Central memory CD8-positive, alpha-beta T cell (primary cell): ENCODE measurements around the gene POLE3.
A peak's percentile ranks its signal among the peaks of the same experiment; 100 is the strongest.
"Not testable (repeated sequence)": the region's sequence is repeated elsewhere in the genome, so short reads cannot be mapped to it uniquely, and the experiment has no call there.

Source experiments
- ATAC-seq: fragments of 150-1000 bp; cut with Tn5 transposase; replicated peaks from 2 replicates; pipeline ENCODE4 v1.10.0; 2022; ENCODE audit warnings: mild to moderate bottlenecking, moderate FRiP score, moderate number of reproducible peaks; ENCODE audit not compliant: poor library complexity, severe bottlenecking; ENCODE audit errors: extremely low read depth
- DNase-seq, 2 donors: peaks; one replicate each; pipeline ENCODE4 v3.0.0; 2021; ENCODE audit warnings: low spot score in 2 of 2
- H3K27ac Mint-ChIP-seq: one replicate; pipeline ENCODE4 v1.8.0; 2022; ENCODE audit warnings: low read depth, mild to moderate bottlenecking, moderate library complexity, mixed read lengths
- H3K27me3 Mint-ChIP-seq: one replicate; pipeline ENCODE4 v1.8.0; 2022; ENCODE audit warnings: mixed read lengths
- H3K36me3 Mint-ChIP-seq: one replicate; pipeline ENCODE4 v1.8.0; 2022; ENCODE audit warnings: mild to moderate bottlenecking, moderate library complexity, mixed read lengths; ENCODE audit not compliant: insufficient read depth
- H3K4me1 Mint-ChIP-seq: one replicate; pipeline ENCODE4 v1.8.0; 2022; ENCODE audit warnings: mixed read lengths
- H3K4me3 Mint-ChIP-seq: one replicate; pipeline ENCODE4 v1.8.0; 2022; ENCODE audit warnings: mild to moderate bottlenecking, moderate library complexity, mixed read lengths
- H3K9me3 Mint-ChIP-seq: one replicate; pipeline ENCODE4 v1.8.0; 2022; ENCODE audit warnings: mixed read lengths

The POLE3 gene

GRCh38 chr9:113379829-113380210 lies 30.7 kb downstream of the POLE3 start:
- not testable (repeated sequence) for DNase-seq, ATAC-seq, H3K27ac Mint-ChIP-seq, H3K27me3 Mint-ChIP-seq, H3K9me3 Mint-ChIP-seq, H3K4me3 Mint-ChIP-seq
- Mint-ChIP-seq H3K4me1 (peaks cover 10% of the 10 kb centered on the region), H3K36me3 (peaks cover 12% of the 10 kb centered on the region)

- peaks cover 12% of the 10 kb centered on the region for H3K4me1 Mint-ChIP-seq
- not testable (repeated sequence) for H3K4me3 Mint-ChIP-seq, H3K27me3 Mint-ChIP-seq, H3K36me3 Mint-ChIP-seq, DNase-seq, ATAC-seq, H3K27ac Mint-ChIP-seq, H3K9me3 Mint-ChIP-seq
These were observed 31.2 kb downstream of the POLE3 start for GRCh38 chr9:113379094-113379828.

DNA sequence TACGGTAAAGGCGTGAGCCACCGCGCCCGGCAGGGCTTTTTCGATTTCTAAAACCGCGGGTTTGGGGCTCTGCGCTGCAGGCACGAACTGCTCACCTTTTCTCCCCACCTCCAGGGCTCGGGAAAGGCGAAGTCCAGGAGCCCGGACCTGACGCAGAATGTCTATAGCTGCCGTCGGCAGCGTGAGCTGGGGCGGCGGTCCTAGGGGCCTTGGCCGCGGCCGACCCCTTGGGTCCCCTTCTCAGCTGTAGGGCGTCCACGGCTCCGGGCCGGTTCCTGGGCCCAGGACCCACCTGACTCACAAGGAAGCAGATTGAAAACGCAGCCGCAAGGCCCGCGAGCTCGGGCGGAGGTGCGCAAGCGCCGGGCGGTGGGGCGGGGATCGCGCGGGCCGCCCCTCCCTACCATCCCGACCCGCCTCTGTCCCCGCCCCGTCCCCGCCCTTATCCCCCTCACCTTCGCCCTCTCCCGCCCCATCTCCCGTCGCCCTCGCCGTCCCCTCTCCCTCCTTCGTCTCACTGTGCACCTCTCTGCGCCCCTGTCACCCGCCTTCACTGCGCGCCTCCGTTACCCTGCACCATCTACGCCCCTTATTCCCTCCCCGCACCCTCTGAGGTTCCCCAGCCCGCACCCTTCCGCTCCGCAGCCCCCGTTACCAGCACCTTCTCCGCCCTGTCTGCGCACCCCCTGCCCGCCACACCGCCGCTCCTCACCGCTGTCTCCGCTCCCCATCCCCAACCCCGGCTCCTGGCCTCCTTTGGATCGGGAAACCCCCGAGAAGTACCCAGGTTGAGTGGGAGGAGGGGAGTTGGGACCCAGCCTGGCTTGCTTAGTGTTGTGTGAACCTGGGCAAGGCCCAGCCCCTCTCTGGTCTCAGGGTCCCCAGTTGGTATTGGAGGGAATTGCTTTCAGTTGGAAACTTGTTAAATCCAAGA lies 33.6 kb downstream of the POLE3 start, which contains the start of gene HDHD3:
Gene HDHD3 (minus strand): TSS at position 353 of the 934 bp plus-strand sequence. CDS start 2,632 bp downstream, outside the sequence.
- peak within 1 kb of the TSS; percentile 55 for H3K27ac Mint-ChIP-seq
- H3K4me1 Mint-ChIP-seq = peaks cover 12% of the 10 kb centered on the region
- H3K27me3 Mint-ChIP-seq = no peaks in the 10 kb centered on the region
- ATAC-seq (peak; percentile 84), DNase-seq (peak; percentile 58 to 66)
- H3K36me3 Mint-ChIP-seq = peaks cover 13% of the 10 kb centered on the region
- no peaks in the 10 kb centered on the region for H3K9me3 Mint-ChIP-seq
- H3K4me3 Mint-ChIP-seq = peak within 1 kb of the TSS; percentile 81

DNA sequence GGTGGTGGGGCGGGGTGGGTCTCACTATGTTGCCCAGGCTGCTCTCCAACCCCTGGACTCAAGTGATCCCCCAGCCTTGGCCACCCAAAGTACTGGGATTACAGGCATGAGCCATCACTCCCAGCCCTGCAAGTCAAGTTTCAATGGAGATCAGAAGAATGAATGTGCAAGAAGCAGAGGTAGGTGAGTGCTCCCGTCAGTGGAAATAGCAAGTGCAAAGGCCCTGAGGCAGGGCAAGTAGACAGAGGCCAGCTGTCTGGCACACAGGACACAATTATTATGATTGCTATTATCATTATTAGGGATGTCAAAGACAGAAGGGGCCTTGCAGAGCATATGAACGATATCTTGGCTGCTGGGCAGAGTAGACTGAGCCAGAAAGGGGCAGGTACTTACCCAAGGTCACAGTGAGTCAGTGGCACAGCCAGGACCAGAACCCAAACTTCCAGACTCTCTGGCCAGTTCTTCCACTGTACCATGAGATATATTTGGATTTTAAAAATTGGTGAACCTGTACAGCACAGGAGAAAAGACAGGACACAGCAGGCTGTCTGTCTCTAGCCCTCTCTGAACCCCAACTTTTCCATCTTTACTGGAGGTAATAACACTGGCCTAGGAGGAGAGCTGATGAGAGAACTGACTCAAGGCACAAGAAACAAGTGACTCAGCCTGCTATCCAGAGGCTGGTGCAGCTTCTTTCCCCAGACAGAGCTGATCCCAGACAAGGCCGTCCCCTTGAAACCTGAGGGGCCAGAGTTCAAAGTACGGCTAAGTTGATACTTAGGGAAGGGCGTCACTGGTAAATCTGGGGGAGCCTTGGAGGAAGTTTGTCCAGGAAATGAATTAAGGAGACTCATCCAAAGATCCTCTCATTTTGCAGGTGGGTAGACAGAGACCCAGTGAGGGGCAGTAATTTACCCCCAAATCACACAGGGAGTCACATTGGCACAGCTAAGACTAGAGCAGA lies 35.1 kb downstream of the POLE3 start:
- DNase-seq (no peak), ATAC-seq (no peak)
- peaks cover 12% of the 10 kb centered on the region for H3K4me1 Mint-ChIP-seq
- H3K9me3 Mint-ChIP-seq = no peaks in the 10 kb centered on the region
- H3K27me3 Mint-ChIP-seq = no peaks in the 10 kb centered on the region
- H3K36me3 Mint-ChIP-seq = peaks cover 13% of the 10 kb centered on the region
- peak overlapping the region; percentile 81 for H3K4me3 Mint-ChIP-seq
- H3K27ac Mint-ChIP-seq = no peak overlapping the region

GRCh38 chr9:113373676-113374392 lies 36.6 kb downstream of the POLE3 start:
- no peak for DNase-seq
- H3K4me1 Mint-ChIP-seq = peaks cover 12% of the 10 kb centered on the region
- H3K36me3 Mint-ChIP-seq = peaks cover 13% of the 10 kb centered on the region
- ATAC-seq = no peak
- no peaks in the 10 kb centered on the region for H3K9me3 Mint-ChIP-seq
- no peaks in the 10 kb centered on the region for H3K27me3 Mint-ChIP-seq
- no peak overlapping the region for H3K4me3 Mint-ChIP-seq
- no peak overlapping the region for H3K27ac Mint-ChIP-seq

GRCh38 chr9:113373256-113373655 lies 37.2 kb downstream of the POLE3 start:
- Mint-ChIP-seq H3K4me3 (no peak overlapping the region), H3K4me1 (peaks cover 12% of the 10 kb centered on the region), H3K27me3 (no peaks in the 10 kb centered on the region), H3K9me3 (no peaks in the 10 kb centered on the region), H3K27ac (no peak overlapping the region), H3K36me3 (peaks cover 13% of the 10 kb centered on the region)
- DNase-seq = no peak
- no peak for ATAC-seq

DNA sequence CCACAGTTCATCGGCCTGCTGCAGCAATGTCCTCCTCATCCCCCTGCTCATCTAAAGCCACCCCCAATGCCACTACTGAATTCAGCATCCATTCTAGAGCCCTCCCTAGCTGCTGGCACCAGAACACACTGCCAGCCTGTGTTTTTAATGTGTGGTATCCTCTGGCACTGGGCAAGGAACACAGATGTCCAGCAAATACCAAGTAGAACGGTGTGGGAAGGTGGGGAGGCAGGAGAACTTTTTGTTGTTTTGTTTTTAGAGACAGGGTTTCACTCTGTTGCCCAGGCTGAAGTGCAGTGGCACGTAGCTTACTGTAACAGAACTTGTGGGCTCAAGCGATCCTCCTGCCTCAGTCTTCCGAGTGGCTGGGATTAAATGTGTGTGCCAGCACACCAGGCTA lies 38.4 kb downstream of the POLE3 start:
- H3K4me3 Mint-ChIP-seq = no peak overlapping the region
- H3K36me3 Mint-ChIP-seq = peaks cover 13% of the 10 kb centered on the region
- DNase-seq (no peak), ATAC-seq (no peak)
- no peak overlapping the region for H3K27ac Mint-ChIP-seq
- no peaks in the 10 kb centered on the region for H3K27me3 Mint-ChIP-seq
- peaks cover 12% of the 10 kb centered on the region for H3K4me1 Mint-ChIP-seq
- H3K9me3 Mint-ChIP-seq = no peaks in the 10 kb centered on the region

DNA sequence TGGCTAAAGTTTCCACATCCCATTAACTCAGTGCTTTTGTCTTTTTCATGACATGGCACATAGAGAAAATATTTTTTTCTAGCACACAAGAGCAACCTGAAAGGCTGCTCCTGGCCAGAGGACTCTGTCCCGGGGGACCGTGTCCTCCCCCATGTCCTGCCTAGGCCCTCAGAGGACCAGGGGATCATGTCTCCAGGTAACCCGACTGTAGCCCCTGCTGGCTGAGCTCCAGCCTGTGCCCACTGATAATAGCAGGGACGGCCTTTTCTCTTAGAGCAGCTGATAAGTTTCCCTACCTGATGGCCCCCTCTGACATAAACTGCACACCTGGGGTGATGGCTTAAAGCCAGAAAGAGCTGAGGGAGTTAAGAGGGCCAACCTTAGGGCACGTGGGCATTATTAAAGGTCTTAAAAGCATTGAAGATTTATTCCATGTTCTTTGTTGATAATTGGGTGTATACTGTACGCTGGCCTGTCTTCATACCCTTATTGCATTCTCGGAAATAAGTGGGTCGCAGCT lies 39.6 kb downstream of the POLE3 start:
- H3K27ac Mint-ChIP-seq = no peak overlapping the region
- H3K27me3 Mint-ChIP-seq = no peaks in the 10 kb centered on the region
- H3K4me1 Mint-ChIP-seq = peaks cover 12% of the 10 kb centered on the region
- ATAC-seq = no peak
- DNase-seq = no peak
- H3K36me3 Mint-ChIP-seq = peaks cover 10% of the 10 kb centered on the region
- H3K9me3 Mint-ChIP-seq = no peaks in the 10 kb centered on the region
- no peak overlapping the region for H3K4me3 Mint-ChIP-seq

DNA sequence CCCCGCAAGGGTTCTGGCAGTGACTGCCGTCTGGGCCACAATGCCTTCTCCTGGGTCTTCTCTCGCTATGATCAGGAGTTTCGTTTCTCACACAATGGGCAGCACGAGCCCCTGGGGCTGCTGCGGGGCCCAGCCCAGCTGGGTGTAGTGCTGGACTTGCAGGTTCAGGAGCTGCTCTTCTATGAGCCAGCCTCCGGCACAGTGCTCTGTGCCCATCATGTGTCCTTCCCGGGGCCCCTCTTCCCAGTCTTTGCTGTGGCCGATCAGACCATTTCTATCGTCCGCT lies 40.7 kb downstream of the POLE3 start:
- no peak overlapping the region for H3K27ac Mint-ChIP-seq
- no peak overlapping the region for H3K4me3 Mint-ChIP-seq
- H3K9me3 Mint-ChIP-seq = no peaks in the 10 kb centered on the region
- ATAC-seq (no peak), DNase-seq (no peak)
- H3K36me3 Mint-ChIP-seq = peaks cover 4% of the 10 kb centered on the region
- H3K27me3 Mint-ChIP-seq = no peaks in the 10 kb centered on the region
- H3K4me1 Mint-ChIP-seq = peaks cover 1% of the 10 kb centered on the region

DNA sequence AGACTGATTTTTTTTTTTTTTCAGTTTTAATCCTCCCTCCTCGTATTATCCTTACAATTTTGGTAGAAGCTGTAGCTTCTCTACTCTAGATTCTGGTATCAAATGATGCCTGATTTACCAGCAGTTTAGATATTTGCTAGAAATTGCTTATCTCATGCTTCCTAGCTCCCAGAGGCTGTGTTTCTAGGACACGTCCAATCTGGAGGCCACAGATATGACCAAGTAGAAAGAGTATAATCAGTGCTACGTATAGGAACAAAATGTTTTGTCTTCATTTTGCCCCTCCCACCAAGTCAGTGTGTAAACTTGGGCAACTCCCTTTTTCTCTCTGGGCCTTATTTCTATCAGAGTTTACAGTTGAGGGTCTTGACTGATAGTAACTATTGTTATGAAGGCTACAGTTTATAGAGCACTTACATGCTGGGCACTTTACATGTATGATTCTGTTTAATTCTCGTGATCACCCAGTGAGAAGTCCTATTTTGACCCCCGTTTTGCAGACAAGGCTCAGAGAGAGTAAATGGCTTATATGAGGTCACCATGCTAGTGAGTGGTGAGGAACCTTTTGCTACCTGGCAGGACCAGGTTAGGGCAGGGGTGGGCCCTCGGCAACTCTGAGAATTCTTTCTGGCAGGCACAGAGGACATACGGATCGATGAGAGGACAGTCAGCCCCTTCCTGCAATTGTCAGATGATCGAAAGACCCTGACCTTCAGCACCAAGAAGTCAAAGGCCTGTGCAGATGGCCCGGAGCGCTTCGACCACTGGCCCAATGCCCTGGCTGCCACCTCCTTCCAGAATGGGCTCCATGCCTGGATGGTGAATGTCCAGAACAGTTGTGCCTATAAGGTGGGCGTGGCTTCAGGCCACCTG lies 41.3 kb downstream of the POLE3 start:
- Mint-ChIP-seq H3K36me3 (peaks cover 4% of the 10 kb centered on the region), H3K9me3 (no peaks in the 10 kb centered on the region), H3K27ac (no peak overlapping the region), H3K27me3 (no peaks in the 10 kb centered on the region), H3K4me3 (no peak overlapping the region), H3K4me1 (no peaks in the 10 kb centered on the region)
- ATAC-seq = no peak
- no peak for DNase-seq

DNA sequence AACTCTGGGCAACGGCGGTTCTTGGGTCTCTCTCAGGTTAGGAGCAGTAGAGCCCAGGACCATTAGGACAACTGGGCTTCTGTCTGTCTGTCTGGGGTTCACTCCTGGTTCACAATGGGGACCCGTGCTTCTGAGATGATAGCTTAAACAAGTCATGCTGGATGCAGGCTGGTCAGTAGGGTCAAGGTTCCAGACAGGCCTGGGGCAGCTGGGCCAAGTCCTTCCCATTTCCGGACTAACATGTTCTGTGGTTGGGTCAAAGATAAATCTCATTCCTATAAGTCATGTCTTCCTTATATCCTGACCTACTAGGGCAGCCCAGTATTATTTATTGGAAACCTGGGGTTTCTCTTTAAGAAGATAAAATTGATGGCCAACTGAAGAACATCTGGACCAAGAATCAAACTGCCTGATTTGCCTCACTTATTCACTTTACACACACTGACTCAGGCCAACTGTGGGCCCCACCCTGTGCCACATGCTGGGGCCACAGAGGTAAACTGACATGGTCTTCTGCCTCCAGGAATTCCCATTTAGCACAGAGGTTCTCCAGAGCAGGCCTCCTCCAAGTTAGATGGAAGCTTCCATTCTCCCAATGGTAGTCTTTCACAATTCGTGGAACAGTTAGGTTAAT lies 42.0 kb downstream of the POLE3 start:
- ATAC-seq (no peak), DNase-seq (no peak)
- Mint-ChIP-seq H3K27ac (no peak overlapping the region), H3K9me3 (no peaks in the 10 kb centered on the region), H3K4me3 (no peak overlapping the region), H3K27me3 (no peaks in the 10 kb centered on the region), H3K36me3 (peaks cover 2% of the 10 kb centered on the region), H3K4me1 (no peaks in the 10 kb centered on the region)
